NCI-H1694 treated with DMSO at 0.1 percent for 48 hours (cell line): Measurements from ENCODE around the gene TMEM88.
"Not testable (repeated sequence)": the region's sequence is repeated elsewhere in the genome, so short reads cannot be mapped to it uniquely, and the experiment has no call there.

Experiments used
- DNase-seq: peaks from one replicate; lab custom pipeline; 2025; lab: John Stamatoyannopoulos, UW

Gene TMEM88, protein sequence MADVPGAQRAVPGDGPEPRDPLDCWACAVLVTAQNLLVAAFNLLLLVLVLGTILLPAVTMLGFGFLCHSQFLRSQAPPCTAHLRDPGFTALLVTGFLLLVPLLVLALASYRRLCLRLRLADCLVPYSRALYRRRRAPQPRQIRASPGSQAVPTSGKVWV

GRCh38 chr17:7854851-7855659 is at the start of gene TMEM88:
Gene TMEM88, plus strand, starts transcription at chr17:7855066. Its CDS starts 9 bp downstream, at chr17:7855075.
- no peak for DNase-seq

GRCh38 chr17:7806587-7806986 is 48.3 kb upstream of the TMEM88 start:
- no peak for DNase-seq

GRCh38 chr17:7807206-7807605 is 47.7 kb upstream of the TMEM88 start:
- no peak for DNase-seq

- no peak for DNase-seq
These were observed 45.6 kb upstream of the TMEM88 start for GRCh38 chr17:7809086-7809790.

DNA sequence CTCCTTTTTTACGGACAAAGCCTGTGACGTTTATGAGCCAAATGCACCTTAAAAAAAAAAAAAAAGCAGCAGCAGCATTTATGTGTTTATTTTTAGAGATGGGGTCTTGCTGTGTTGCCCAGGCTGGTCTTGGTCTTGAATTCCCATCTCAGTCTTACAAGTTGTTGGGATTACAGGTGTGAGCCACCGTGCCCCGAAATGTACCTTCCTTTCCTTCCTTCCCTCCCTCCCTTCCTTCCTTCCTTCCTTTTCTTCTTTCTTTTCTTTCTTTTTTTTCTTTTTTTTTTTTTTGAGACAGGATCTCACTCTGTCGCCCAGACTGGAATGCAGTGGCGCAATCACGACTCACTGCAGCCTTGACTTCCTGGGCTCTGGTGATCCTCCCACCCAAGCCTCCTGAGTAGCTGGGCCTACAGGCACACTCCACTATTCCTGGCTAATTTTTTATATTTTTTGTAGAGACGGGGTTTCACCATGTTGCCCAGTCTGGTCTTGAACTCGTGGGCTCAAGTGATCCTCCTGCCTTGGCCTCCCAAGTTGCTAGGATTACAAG is 45.0 kb upstream of the TMEM88 start:
- DNase-seq: not testable (repeated sequence)

- DNase-seq: no peak
These were observed 43.6 kb upstream of the TMEM88 start for GRCh38 chr17:7811251-7811650.

GRCh38 chr17:7814969-7815368 is 39.9 kb upstream of the TMEM88 start:
- DNase-seq: no peak

DNA sequence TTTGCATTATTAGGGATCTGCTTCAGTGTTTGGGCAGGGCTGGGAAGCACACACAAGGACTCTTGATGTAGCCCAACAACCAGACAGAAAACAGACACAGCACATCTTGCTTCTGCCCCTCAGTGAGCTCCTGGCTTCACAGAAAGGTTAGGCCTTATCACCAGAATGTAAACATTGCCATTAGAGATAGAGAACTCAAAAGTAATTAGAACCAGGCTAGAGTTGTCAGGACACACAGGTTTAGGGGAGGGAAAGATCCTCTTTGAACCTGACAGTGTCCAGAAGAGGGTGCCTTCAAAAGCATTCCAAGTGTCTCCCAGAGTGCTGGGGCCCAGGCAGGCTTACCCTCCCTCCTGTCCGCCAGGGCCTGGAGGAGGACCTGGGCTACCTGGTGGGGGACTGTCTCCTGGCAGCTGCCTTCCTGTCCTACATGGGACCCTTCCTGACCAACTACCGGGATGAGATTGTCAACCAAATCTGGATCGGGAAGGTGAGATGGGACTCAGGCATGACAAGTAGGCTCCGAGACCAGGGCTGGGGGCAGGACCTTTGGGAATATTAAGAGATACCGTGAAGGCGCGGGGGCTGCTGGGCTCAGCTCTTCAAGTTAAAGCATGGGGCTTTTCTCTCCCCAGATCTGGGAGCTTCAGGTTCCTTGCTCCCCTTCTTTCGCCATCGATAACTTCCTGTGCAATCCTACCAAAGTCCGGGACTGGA is 37.8 kb upstream of the TMEM88 start:
- no peak for DNase-seq

DNA sequence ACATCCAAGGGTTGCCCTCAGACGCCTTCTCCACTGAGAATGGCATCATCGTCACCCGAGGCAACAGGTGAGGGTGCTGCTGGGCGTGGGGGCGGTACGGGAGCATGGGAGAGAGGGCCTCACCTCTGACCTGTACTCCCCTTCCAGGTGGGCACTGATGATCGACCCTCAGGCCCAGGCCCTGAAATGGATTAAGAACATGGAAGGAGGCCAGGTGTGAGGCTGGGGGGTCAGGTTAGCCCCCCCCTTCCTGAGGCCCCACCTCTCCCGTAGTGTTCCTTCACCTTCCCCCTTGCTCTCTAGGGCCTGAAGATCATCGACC is 37.3 kb upstream of the TMEM88 start:
- no peak for DNase-seq

DNA sequence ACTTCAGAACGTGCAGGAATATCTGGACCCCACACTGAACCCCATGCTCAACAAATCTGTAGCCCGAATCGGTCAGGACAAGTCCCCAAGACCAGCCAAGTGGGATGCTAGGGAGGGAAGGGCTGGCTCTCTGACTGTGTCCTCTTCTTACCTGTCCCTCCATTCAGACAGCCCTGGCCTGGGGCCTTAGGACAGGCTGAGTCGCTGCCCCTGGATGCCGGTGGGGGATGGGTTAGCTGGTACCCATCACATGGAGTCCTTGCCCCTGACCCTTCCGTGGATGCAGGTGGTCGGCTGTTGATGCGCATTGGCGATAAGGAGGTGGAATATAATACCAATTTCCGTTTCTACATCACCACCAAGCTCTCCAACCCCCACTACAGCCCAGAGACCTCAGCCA is 36.8 kb upstream of the TMEM88 start:
- no peak for DNase-seq

DNA sequence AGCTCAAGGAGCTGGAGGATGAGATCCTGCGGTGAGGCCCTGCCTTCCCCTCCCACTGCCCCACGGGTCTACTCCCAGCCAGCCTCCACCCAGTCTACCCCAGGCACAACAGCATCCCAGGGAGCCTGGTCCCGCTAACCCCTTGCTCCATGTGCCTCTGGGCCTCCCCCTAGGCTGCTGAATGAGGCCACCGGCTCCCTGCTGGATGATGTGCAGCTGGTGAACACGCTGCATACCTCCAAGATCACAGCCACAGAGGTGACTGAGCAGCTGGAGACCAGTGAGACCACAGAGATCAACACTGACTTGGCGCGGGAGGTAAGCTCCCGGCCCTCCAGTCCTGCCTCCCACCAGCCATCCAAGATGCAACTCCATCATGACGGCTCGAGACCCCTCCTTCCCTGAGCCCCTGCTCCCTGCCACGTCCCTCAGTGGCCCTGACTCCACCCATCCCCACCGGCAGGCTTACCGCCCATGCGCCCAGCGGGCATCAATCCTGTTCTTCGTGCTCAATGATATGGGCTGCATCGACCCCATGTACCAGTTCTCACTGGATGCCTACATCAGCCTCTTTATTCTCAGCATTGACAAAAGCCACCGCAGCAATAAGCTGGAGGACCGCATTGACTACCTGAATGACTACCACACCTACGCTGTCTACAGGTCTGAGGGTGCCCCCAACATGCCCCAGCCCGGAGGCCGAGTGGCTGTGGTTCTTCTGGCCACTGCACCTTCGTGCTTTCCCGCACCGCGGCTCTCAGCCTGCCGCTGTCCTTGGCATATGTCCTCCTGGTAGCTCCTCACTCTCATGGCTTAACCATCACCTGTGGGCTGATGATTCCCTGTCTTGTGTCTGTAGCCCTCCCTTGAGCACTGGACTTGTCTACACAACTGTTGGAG is 35.9 kb upstream of the TMEM88 start:
- no peak for DNase-seq

GRCh38 chr17:7820231-7820630 is 34.6 kb upstream of the TMEM88 start:
- DNase-seq: no peak

GRCh38 chr17:7822126-7822525 is 32.7 kb upstream of the TMEM88 start:
- no peak for DNase-seq

- DNase-seq: no peak
These were observed 31.3 kb upstream of the TMEM88 start for GRCh38 chr17:7823581-7824001.

- DNase-seq: no peak
These were observed 30.6 kb upstream of the TMEM88 start for GRCh38 chr17:7824021-7824924.

- no peak for DNase-seq
These were observed 29.5 kb upstream of the TMEM88 start for GRCh38 chr17:7825206-7825990.

DNA sequence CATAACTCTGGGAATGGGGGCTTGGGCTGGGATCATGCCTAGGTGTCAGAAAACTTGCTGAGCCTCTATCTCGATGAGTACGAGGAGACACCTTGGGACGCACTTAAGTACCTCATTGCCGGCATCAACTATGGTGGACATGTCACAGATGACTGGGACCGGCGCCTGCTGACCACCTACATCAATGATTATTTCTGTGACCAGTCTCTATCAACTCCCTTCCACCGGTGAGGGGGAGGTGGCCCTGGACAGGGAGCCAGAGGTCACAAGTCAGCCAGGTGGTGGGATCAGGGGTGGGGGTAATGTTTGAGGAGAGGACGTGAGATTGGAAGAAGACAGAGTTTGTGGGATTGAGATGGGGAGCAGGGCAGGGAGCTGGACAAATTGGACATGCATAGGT is 24.2 kb upstream of the TMEM88 start:
- no peak for DNase-seq

GRCh38 chr17:7831233-7831632 is 23.6 kb upstream of the TMEM88 start:
- DNase-seq: no peak

- DNase-seq: no peak
These were observed 22.4 kb upstream of the TMEM88 start for GRCh38 chr17:7832431-7832830.
